Left renal pelvis (tissue), 4 donors: ENCODE data around the gene ACTN4. TPM values are rescaled to one million over a fixed set of nuclear protein-coding genes. Genes with fewer than 3 reads are reported as not detected.
"Not testable (repeated sequence)": the region's sequence is repeated elsewhere in the genome, so short reads cannot be mapped to it uniquely, and the experiment has no call there.

ENCODE experiments used
- DNase-seq, 4 donors: peaks; one replicate each; pipeline ENCODE4 v3.0.0-alpha.2; 2013; ENCODE audit warnings: low read depth in 4 of 4, low spot score in 3 of 4
- polyA plus RNA-seq, 4 donors: library from polyadenylated mRNA; unstranded; fragments of 120-200 nt; gene quantifications; one replicate each; pipeline ENCODE4 v1.2.1, GENCODE V29; 2013; ENCODE audit not compliant: insufficient read length in 4 of 4

Gene ACTN4
- polyA plus RNA-seq, 4 donors, result 470 to 694 (median 623) TPM

GRCh38 chr19:38734176-38734425 is 86.7 kb downstream of the ACTN4 start:
- no peak for DNase-seq

GRCh38 chr19:38734426-38735256 is 87.2 kb downstream of the ACTN4 start:
- no peak for DNase-seq

GRCh38 chr19:38735257-38735686 is 87.8 kb downstream of the ACTN4 start:
- DNase-seq, result no peak

- DNase-seq, result no peak
Measured at GRCh38 chr19:38736036-38736412, 88.6 kb downstream of the ACTN4 start.

GRCh38 chr19:38736413-38737280 is 89.2 kb downstream of the ACTN4 start:
- DNase-seq, result no peak

- no peak for DNase-seq
Measured at GRCh38 chr19:38737281-38737865, 89.9 kb downstream of the ACTN4 start.

- no peak for DNase-seq
Measured at GRCh38 chr19:38737921-38738737, 90.7 kb downstream of the ACTN4 start.

GRCh38 chr19:38739440-38740256 is 92.2 kb downstream of the ACTN4 start:
- DNase-seq, result no peak

GRCh38 chr19:38740257-38740592 is 92.8 kb downstream of the ACTN4 start:
- no peak for DNase-seq

GRCh38 chr19:38740932-38741331 is 93.5 kb downstream of the ACTN4 start:
- no peak for DNase-seq

GRCh38 chr19:38741670-38742069 is 94.2 kb downstream of the ACTN4 start:
- no peak for DNase-seq

- DNase-seq, result no peak
Measured at GRCh38 chr19:38742296-38742695, 94.8 kb downstream of the ACTN4 start.

- DNase-seq, result no peak
Measured at GRCh38 chr19:38742906-38743305, 95.5 kb downstream of the ACTN4 start.

- no peak for DNase-seq
Measured at GRCh38 chr19:38743394-38744297, 96.2 kb downstream of the ACTN4 start.

- no peak for DNase-seq
Measured at GRCh38 chr19:38744298-38744681, 96.8 kb downstream of the ACTN4 start, which contains the start of gene CAPN12. Gene CAPN12 (minus strand): TSS chr19:38744474. CDS start chr19:38744165, 309 bp downstream.

GRCh38 chr19:38744874-38745273 is 97.4 kb downstream of the ACTN4 start:
- DNase-seq, result no peak

- no peak for DNase-seq
Measured at GRCh38 chr19:38745316-38745715, 97.9 kb downstream of the ACTN4 start.

GRCh38 chr19:38753783-38754182 is 106.3 kb downstream of the ACTN4 start:
- DNase-seq, result not testable (repeated sequence)

GRCh38 chr19:38754196-38754595 is 106.7 kb downstream of the ACTN4 start:
- DNase-seq, result not testable (repeated sequence)
